ENCODE measurements around the gene MED15.
A peak's percentile ranks its signal among the peaks of the same experiment; 100 is the strongest.

The MED15 gene

DNA sequence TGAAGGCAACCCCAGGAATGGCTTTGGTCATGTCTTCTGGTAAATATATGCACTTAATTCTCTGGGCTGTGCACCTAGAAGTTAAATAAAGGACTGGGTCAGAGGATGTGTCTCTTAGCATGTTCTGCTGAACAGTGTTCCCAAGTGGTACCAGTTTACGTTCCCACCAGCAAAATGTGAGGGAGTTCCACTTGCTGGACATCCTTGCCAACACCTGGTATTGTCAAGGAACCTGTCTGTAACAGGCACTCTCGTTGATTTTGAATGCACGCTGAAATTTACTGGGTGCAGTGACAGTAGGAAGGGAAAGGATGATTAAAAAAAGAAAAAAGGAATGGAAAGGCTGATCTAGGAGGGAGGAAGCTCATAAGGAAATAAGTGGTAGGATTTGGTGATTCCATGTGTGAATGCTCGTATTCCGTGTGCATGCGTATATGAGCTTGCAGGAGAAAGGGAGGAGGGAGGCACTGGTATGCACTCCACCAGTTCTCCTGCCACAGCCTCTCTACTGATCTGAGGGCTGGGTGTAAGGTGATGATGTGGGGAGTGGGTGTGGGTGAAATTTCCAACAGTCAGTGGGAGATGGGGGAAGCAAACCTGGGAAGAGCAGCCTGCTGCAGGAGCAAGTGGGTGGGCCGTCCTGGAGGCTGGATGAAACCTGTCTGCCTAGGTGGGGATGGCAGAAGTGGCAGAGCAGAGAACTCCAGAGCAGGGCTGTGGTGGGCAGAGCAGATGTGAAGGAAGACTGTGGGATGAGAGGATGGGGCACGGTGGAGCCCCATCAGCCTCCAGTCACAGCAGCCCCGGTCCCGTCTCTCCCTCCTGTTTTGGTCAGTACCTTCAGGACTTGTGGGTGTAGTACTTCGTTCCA lies 15.0 kb downstream of the MED15 start:
- H3K27me3 ChIP-seq (replicated peaks) = no peaks in the 10 kb centered on the region
- TF ChIP-seq, protein P1, sequence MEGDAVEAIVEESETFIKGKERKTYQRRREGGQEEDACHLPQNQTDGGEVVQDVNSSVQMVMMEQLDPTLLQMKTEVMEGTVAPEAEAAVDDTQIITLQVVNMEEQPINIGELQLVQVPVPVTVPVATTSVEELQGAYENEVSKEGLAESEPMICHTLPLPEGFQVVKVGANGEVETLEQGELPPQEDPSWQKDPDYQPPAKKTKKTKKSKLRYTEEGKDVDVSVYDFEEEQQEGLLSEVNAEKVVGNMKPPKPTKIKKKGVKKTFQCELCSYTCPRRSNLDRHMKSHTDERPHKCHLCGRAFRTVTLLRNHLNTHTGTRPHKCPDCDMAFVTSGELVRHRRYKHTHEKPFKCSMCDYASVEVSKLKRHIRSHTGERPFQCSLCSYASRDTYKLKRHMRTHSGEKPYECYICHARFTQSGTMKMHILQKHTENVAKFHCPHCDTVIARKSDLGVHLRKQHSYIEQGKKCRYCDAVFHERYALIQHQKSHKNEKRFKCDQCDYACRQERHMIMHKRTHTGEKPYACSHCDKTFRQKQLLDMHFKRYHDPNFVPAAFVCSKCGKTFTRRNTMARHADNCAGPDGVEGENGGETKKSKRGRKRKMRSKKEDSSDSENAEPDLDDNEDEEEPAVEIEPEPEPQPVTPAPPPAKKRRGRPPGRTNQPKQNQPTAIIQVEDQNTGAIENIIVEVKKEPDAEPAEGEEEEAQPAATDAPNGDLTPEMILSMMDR (IDR thresholded peaks at IDR 0.05; ENCODE audit: low read depth, low read length, missing control alignments) = no peak
- DNase-seq = no peak
- in situ Hi-C loops (cut with HindIII; ENCODE audit: low pct_ligation_motif_present, low sequenced_read_pairs) = no loop called here
- H3K36me3 ChIP-seq (replicated peaks) = peaks cover 54% of the 10 kb centered on the region
- peak overlapping the region; percentile 9 for H3K27ac ChIP-seq
- H3K4me3 ChIP-seq (ENCODE audit: low read depth, low read length) = no peak overlapping the region

DNA sequence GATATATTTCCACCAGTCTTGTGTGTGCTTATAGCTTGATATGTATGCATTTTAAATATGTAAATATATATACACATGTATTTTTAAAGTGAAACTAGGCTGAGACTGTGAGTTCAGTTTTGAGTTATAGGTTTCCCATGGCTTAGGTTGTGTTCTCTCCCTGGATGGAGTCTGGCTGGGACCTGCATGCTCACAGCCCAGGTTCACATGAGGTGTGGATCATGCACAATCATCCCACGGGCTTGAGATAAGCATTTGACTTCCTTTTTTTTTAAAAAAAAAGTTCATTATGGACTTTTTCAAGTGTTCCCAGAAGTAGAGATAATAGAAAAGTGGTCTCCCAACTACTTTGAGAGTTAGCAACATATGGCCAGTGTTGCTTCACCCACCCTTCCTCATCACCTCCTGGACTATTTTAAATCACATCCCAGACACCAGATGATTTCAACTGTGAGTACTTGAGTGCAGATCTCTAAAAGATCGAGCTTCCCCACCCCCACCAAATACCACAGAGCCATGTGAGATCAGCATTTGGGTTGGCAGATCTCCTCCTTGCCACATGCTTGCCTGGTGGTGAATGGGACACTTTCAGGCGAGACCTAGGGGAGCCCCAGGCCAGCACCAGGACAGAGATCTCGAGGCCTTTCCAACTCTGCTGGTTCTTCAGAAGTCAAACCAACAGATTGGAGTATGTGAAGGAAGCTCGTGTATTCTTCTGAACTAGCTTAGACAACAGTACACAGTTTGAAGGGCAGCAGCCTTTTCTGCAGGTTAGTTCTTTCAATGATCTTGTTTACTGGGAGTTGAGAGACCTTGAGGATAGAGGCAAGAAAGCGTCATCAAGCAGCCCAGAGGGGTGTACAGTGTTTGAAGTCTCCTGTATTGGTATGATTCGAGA lies 15.9 kb downstream of the MED15 start:
- in situ Hi-C loops (cut with HindIII; ENCODE audit: low pct_ligation_motif_present, low sequenced_read_pairs) = no loop called here

DNA sequence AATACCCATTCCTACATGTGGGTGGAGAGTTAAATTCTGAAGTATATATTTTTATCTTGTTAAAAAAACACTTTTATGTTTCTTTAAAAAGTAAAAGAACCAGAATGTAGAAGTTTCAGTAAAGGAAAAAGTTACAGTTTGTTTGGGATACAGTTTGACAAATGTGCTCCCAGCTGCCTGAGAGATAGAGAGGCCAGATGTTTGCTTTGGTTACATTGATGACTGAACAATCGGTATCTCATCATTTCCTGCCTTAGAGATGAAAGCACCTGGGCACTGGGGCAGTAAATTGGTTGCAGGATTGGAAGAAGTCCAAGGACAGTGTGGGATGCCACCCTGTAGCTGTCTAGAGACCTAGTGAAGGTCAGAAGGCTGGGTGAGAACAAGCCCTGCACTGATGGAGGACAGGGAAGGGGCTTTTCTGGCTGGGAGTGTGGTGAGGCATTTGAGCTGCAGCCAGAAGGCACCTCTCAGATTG lies 16.6 kb downstream of the MED15 start:
- TF ChIP-seq, protein P1 (IDR thresholded peaks at IDR 0.05; ENCODE audit: low read depth, low read length, missing control alignments) = no peak

More for the DNA sequence above, 15.9 kb downstream of the MED15 start:
- H3K27me3 ChIP-seq (replicated peaks) = no peaks in the 10 kb centered on the region
- peaks cover 50% of the 10 kb centered on the region for H3K36me3 ChIP-seq (replicated peaks)
- DNase-seq = peak; percentile 14
- peak overlapping the region; percentile 66 for H3K27ac ChIP-seq
- no peak overlapping the region for H3K4me3 ChIP-seq (ENCODE audit: low read depth, low read length)
- TF ChIP-seq, protein P1 (IDR thresholded peaks at IDR 0.05; ENCODE audit: low read depth, low read length, missing control alignments) = no peak

DNA sequence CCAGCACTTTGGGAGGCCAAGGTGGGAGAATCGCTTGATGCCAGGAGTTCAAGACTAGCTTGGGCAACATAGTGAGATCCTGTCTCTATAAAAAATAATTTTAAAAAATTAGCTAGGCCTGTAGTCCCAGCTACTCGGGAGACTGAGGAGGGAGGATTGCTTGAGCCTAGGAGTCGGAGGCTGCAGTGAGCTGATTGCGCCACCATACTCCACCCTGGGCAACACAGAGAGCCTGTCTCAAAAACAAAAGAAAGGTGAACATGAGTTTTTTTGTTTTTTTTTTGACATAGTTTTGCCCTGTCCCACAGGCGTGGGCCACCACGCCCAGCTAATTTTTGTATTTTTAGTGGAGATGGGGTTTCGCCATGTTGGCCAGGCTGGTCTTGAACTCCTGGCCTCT lies 17.6 kb downstream of the MED15 start:
- Histone ChIP-seq H3K27ac (peak overlapping the region; percentile 66), H3K27me3 (replicated peaks) (no peaks in the 10 kb centered on the region), H3K36me3 (replicated peaks) (peaks cover 41% of the 10 kb centered on the region), H3K4me3 (ENCODE audit: low read depth, low read length) (no peak overlapping the region)
- in situ Hi-C loops (cut with HindIII; ENCODE audit: low pct_ligation_motif_present, low sequenced_read_pairs) = no loop called here
- TF ChIP-seq, protein P1 (IDR thresholded peaks at IDR 0.05; ENCODE audit: low read depth, low read length, missing control alignments) = no peak
- no peak for DNase-seq

More for the DNA sequence above, 16.6 kb downstream of the MED15 start:
- H3K27me3 ChIP-seq (replicated peaks) = no peaks in the 10 kb centered on the region
- no peak overlapping the region for H3K4me3 ChIP-seq (ENCODE audit: low read depth, low read length)
- in situ Hi-C loops (cut with HindIII; ENCODE audit: low pct_ligation_motif_present, low sequenced_read_pairs) = no loop called here
- peak overlapping the region; percentile 66 for H3K27ac ChIP-seq
- no peak for DNase-seq
- H3K36me3 ChIP-seq (replicated peaks) = peaks cover 49% of the 10 kb centered on the region

DNA sequence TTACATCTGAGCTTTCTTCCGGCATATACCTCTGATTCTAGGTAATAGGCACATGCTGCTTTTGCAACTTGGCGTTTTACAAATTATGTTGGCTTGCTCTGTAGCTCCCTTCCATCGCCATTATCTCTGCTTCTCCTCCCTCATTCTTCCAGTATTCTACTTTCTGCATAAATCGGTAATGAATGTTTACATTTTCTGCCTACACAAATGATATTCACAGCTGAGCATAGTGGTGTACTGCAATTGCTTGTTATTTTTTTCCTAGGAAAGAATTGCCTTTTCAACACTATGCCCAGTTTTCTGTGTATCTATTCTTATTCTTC lies 18.9 kb downstream of the MED15 start:
- no peak for DNase-seq
- peaks cover 32% of the 10 kb centered on the region for H3K36me3 ChIP-seq (replicated peaks)
- TF ChIP-seq, protein P1 (IDR thresholded peaks at IDR 0.05; ENCODE audit: low read depth, low read length, missing control alignments) = no peak
- peak overlapping the region; percentile 67 for H3K27ac ChIP-seq
- no peak overlapping the region for H3K4me3 ChIP-seq (ENCODE audit: low read depth, low read length)
- in situ Hi-C loops (cut with HindIII; ENCODE audit: low pct_ligation_motif_present, low sequenced_read_pairs) = no loop called here
- no peaks in the 10 kb centered on the region for H3K27me3 ChIP-seq (replicated peaks)

All from brain microvascular endothelial cell (primary cell).